ENCODE data around the gene SUMO1. TPM values are rescaled to one million over a fixed set of nuclear protein-coding genes. Genes with fewer than 3 reads are reported as not detected.

The SUMO1 gene
- total and polyA plus RNA-seq, 2 donors (not counting 1 experiment from before 2014, with no cell fraction given), result 15.6 to 60.0 TPM

DNA sequence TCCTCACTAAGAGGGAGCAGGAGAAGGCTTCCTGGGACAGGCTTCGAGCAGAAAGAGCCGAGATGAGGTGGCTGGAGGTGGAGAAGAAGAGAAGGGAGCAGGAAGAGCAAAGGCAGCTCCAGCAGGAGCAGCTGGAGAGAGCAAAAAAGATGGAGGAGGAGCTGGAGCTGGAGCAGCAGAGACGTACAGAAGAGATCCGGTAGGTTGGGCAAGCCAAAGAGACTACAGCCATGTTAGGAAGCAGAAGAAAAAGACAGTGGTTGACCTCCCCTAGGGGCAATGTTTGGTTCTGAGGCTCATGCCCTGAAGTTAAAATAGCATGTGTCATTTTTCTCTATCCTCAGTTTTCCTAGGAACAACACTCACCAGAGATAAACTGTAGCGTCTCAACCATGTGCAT lies 45.1 kb downstream of the SUMO1 start:
- Histone ChIP-seq H3K27ac (ENCODE audit: low read length in 2 of 2) (no peak overlapping the region), H3K4me3 (ENCODE audit: control extremely low read depth in 1 of 5, extremely low read depth in 1 of 5, insufficient read depth in 1 of 5, low read depth in 2 of 5, low read length in 4 of 5) (no peak overlapping the region), H3K4me1 (ENCODE audit: control insufficient read depth in 2 of 2, insufficient read depth in 2 of 2, low read length in 2 of 2) (no peaks in the 10 kb centered on the region), H3K4me2 (replicated peaks; ENCODE audit: low read depth, low read length, poor library complexity, severe bottlenecking) (no peak overlapping the region), H3K27me3 (replicated peaks in 1 of 4; ENCODE audit: control extremely low read depth in 1 of 4, control insufficient read depth in 3 of 4, insufficient read depth in 4 of 4, low read length in 3 of 4) (no peaks in the 10 kb centered on the region), H3K9ac (ENCODE audit: low read length) (no peak overlapping the region), H3K9me3 (ENCODE audit: control extremely low read depth in 1 of 3, control insufficient read depth in 2 of 3, insufficient read depth in 1 of 3, low read length in 2 of 3) (no peaks in the 10 kb centered on the region), H3K79me2 (ENCODE audit: control insufficient read depth, insufficient read depth, low read length) (no peaks in the 10 kb centered on the region), H3K36me3 (replicated peaks in 1 of 2; ENCODE audit: control extremely low read depth in 1 of 2, control insufficient read depth in 1 of 2, extremely low read depth in 1 of 2, insufficient read depth in 2 of 2, low read length in 1 of 2) (no peaks in the 10 kb centered on the region), H2AFZ (ENCODE audit: insufficient read depth, low read depth, low read length, poor library complexity, severe bottlenecking) (no peak overlapping the region), H4K20me1 (ENCODE audit: control insufficient read depth, insufficient read depth, low read length, poor library complexity, severe bottlenecking) (no peaks in the 10 kb centered on the region)
- TF ChIP-seq, protein P1, sequence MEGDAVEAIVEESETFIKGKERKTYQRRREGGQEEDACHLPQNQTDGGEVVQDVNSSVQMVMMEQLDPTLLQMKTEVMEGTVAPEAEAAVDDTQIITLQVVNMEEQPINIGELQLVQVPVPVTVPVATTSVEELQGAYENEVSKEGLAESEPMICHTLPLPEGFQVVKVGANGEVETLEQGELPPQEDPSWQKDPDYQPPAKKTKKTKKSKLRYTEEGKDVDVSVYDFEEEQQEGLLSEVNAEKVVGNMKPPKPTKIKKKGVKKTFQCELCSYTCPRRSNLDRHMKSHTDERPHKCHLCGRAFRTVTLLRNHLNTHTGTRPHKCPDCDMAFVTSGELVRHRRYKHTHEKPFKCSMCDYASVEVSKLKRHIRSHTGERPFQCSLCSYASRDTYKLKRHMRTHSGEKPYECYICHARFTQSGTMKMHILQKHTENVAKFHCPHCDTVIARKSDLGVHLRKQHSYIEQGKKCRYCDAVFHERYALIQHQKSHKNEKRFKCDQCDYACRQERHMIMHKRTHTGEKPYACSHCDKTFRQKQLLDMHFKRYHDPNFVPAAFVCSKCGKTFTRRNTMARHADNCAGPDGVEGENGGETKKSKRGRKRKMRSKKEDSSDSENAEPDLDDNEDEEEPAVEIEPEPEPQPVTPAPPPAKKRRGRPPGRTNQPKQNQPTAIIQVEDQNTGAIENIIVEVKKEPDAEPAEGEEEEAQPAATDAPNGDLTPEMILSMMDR (IDR thresholded peaks at IDR 0.05), result no peak
- no peak for TF ChIP-seq EZH2 (IDR thresholded peaks at IDR 0.05; ENCODE audit: borderline replicate concordance, insufficient read depth, low read depth, low read length, poor library complexity, severe bottlenecking)
- Mint-ChIP-seq H3K9me3 (ENCODE audit: insufficient read depth) (no peaks in the 10 kb centered on the region), H3K27me3 (no peaks in the 10 kb centered on the region), H3K27ac (no peak overlapping the region), H3K4me1 (no peaks in the 10 kb centered on the region), H3K4me3 (no peak overlapping the region)
- ChIA-PET CTCF (no interaction called here), POLR2A (no interaction called here)
- 94% methylated on average over 5 of the region's 5 CpGs for WGBS (ENCODE audit: insufficient coverage)
- intact Hi-C loops (cut with micrococcal nuclease), result no loop called here
- DNase-seq (no peak), ATAC-seq (ENCODE audit: low read depth) (no peak)

DNA sequence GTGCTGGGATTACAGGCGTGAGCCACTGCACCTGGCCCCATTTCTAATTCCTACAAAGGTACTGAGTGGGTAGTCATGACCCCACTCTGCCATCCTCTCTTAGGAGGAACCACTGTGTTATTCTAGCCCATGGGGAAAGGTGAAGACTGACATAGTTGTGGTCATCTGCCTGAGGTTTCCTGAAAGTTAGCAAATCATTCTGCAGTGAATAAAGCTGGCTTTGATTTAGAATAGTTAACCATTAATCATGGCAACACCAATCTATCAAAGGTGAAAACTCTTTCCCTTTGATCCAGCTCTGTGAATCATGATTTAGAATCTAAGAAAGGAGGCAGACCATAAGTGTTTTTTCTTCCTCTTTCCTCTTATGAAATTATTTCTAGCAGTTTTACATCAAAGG lies 50.8 kb downstream of the SUMO1 start:
- Mint-ChIP-seq H3K27ac (no peak overlapping the region), H3K9me3 (ENCODE audit: insufficient read depth) (no peaks in the 10 kb centered on the region), H3K4me3 (no peak overlapping the region), H3K27me3 (peaks cover 31% of the 10 kb centered on the region), H3K4me1 (no peaks in the 10 kb centered on the region)
- WGBS (ENCODE audit: insufficient coverage), result 60% methylated on average over 1 of the region's 1 CpG
- ATAC-seq (ENCODE audit: low read depth) (no peak), DNase-seq (no peak)
- H3K36me3 ChIP-seq (replicated peaks in 1 of 2; ENCODE audit: control extremely low read depth in 1 of 2, control insufficient read depth in 1 of 2, extremely low read depth in 1 of 2, insufficient read depth in 2 of 2, low read length in 1 of 2), result no peaks in the 10 kb centered on the region
- no peak overlapping the region for H2AFZ ChIP-seq (ENCODE audit: insufficient read depth, low read depth, low read length, poor library complexity, severe bottlenecking)
- H3K4me2 ChIP-seq (replicated peaks; ENCODE audit: low read depth, low read length, poor library complexity, severe bottlenecking), result no peak overlapping the region
- H3K4me3 ChIP-seq (ENCODE audit: control extremely low read depth in 1 of 5, extremely low read depth in 1 of 5, insufficient read depth in 1 of 5, low read depth in 2 of 5, low read length in 4 of 5), result no peak overlapping the region
- CTCF ChIA-PET, result no interaction called here
- H3K79me2 ChIP-seq (ENCODE audit: control insufficient read depth, insufficient read depth, low read length), result no peaks in the 10 kb centered on the region
- H3K4me1 ChIP-seq (ENCODE audit: control insufficient read depth in 2 of 2, insufficient read depth in 2 of 2, low read length in 2 of 2), result no peaks in the 10 kb centered on the region
- H3K9ac ChIP-seq (ENCODE audit: low read length), result no peak overlapping the region
- TF ChIP-seq, protein P1 (IDR thresholded peaks at IDR 0.05), result no peak
- TF ChIP-seq EZH2 (IDR thresholded peaks at IDR 0.05; ENCODE audit: borderline replicate concordance, insufficient read depth, low read depth, low read length, poor library complexity, severe bottlenecking), result no peak
- no peak overlapping the region for H3K27ac ChIP-seq (ENCODE audit: low read length in 2 of 2)
- POLR2A ChIA-PET, result no interaction called here
- intact Hi-C loops (cut with micrococcal nuclease), result no loop called here
- H4K20me1 ChIP-seq (ENCODE audit: control insufficient read depth, insufficient read depth, low read length, poor library complexity, severe bottlenecking), result no peaks in the 10 kb centered on the region
- no peaks in the 10 kb centered on the region for H3K27me3 ChIP-seq (replicated peaks in 1 of 4; ENCODE audit: control extremely low read depth in 1 of 4, control insufficient read depth in 3 of 4, insufficient read depth in 4 of 4, low read length in 3 of 4)
- no peaks in the 10 kb centered on the region for H3K9me3 ChIP-seq (ENCODE audit: control extremely low read depth in 1 of 3, control insufficient read depth in 2 of 3, insufficient read depth in 1 of 3, low read length in 2 of 3)

Measured in B cell (primary cell).